HG02870 (cell line): ENCODE results near the gene SLC37A1.
"Not testable (repeated sequence)": the region's sequence is repeated elsewhere in the genome, so short reads cannot be mapped to it uniquely, and the experiment has no call there.

Experiments used
- ATAC-seq: cut with Tn5 transposase; IDR thresholded peaks from one replicate; pipeline ENCODE4 v1.9.1; 2021; ENCODE audit warnings: mild to moderate bottlenecking, moderate library complexity; ENCODE audit not compliant: unreplicated experiment

The SLC37A1 gene

GRCh38 chr21:42613756-42614155 lies 100.1 kb downstream of the SLC37A1 start:
- ATAC-seq, result no peak

- no peak for ATAC-seq
Measured at GRCh38 chr21:42614396-42614795, 100.7 kb downstream of the SLC37A1 start.

GRCh38 chr21:42614811-42615351 lies 101.2 kb downstream of the SLC37A1 start:
- no peak for ATAC-seq

GRCh38 chr21:42615377-42615776 lies 101.7 kb downstream of the SLC37A1 start:
- ATAC-seq, result not testable (repeated sequence)

- no peak for ATAC-seq
Measured at GRCh38 chr21:42615924-42616323, 102.3 kb downstream of the SLC37A1 start.

GRCh38 chr21:42616446-42616845 lies 102.8 kb downstream of the SLC37A1 start:
- no peak for ATAC-seq

- ATAC-seq, result no peak
Measured at GRCh38 chr21:42616941-42617340, 103.3 kb downstream of the SLC37A1 start.

GRCh38 chr21:42617486-42617885 lies 103.8 kb downstream of the SLC37A1 start:
- ATAC-seq, result no peak

- ATAC-seq, result no peak
Measured at GRCh38 chr21:42618707-42619102, 105.1 kb downstream of the SLC37A1 start.

- no peak for ATAC-seq
Measured at GRCh38 chr21:42619166-42619565, 105.5 kb downstream of the SLC37A1 start.

GRCh38 chr21:42619841-42620240 lies 106.2 kb downstream of the SLC37A1 start:
- ATAC-seq, result no peak

GRCh38 chr21:42621166-42621818 lies 107.6 kb downstream of the SLC37A1 start:
- ATAC-seq, result no peak

- ATAC-seq, result no peak
Measured at GRCh38 chr21:42621819-42622177, 108.1 kb downstream of the SLC37A1 start.

- no peak for ATAC-seq
Measured at GRCh38 chr21:42622284-42622683, 108.6 kb downstream of the SLC37A1 start.

- ATAC-seq, result no peak
Measured at GRCh38 chr21:42623694-42624093, 110.0 kb downstream of the SLC37A1 start.

- no peak for ATAC-seq
Measured at GRCh38 chr21:42624095-42624790, 110.6 kb downstream of the SLC37A1 start.

GRCh38 chr21:42624936-42625335 lies 111.3 kb downstream of the SLC37A1 start:
- ATAC-seq, result no peak

GRCh38 chr21:42626171-42626570 lies 112.5 kb downstream of the SLC37A1 start:
- no peak for ATAC-seq

GRCh38 chr21:42627527-42628289 lies 114.1 kb downstream of the SLC37A1 start:
- ATAC-seq, result no peak

- not testable (repeated sequence) for ATAC-seq
Measured at GRCh38 chr21:42628466-42629061, 114.9 kb downstream of the SLC37A1 start.

- ATAC-seq, result no peak
Measured at GRCh38 chr21:42629933-42630589, 116.4 kb downstream of the SLC37A1 start.
